MG63 (cell line): ENCODE data around the gene ARL17B. TPM values are rescaled to one million over a fixed set of nuclear protein-coding genes. Genes with fewer than 3 reads are reported as not detected.

ENCODE experiments used
- total RNA-seq: library from RNA; depleted of rRNA; stranded (reverse); fragments of >200 nt; shearing (Covaris generic); gene quantifications from 2 replicates; pipeline ENCODE4 v1.2.3, GENCODE V29; 2014; ENCODE audit warnings: low replicate concordance; rRNA removed

Gene ARL17B
- total RNA-seq, 1 experiment from 2014 or later, result 2.4 TPM

Other genes starting within 250 kb of the ARL17B start
- 15.2 and 23.8 TPM in 2 replicates for gene KANSL1, start 168.3 kb downstream of the ARL17B start, total RNA-seq
- not detected in 2 replicates for gene LRRC37A, start 66.6 kb downstream of the ARL17B start, total RNA-seq
- 1.7 and 3.3 TPM in 2 replicates for gene LRRC37A2, start 150.7 kb upstream of the ARL17B start, total RNA-seq
- gene ARL17A, start 217.9 kb upstream of the ARL17B start, total RNA-seq, result 1.2 and 7.3 TPM in 2 replicates
- 22.0 and 65.1 TPM in 2 replicates for gene NSF, start 228.9 kb upstream of the ARL17B start, total RNA-seq